GM19035 (cell line): ENCODE results near the gene ATP23.

ENCODE experiments used
- ATAC-seq: cut with Tn5 transposase; IDR thresholded peaks from one replicate; pipeline ENCODE4 v1.9.1; 2021; ENCODE audit not compliant: unreplicated experiment

ATP23 gene

GRCh38 chr12:57941165-57941894 is at the start of gene ATP23:
Gene ATP23 (plus strand): TSS chr12:57941567. CDS start chr12:57941702, 135 bp downstream.
- ATAC-seq, result peak; percentile 85

- ATAC-seq, result no peak
Observed at GRCh38 chr12:57892232-57892972, 49.0 kb upstream of the ATP23 start.

- no peak for ATAC-seq
Observed at GRCh38 chr12:57893431-57894353, 47.7 kb upstream of the ATP23 start.

GRCh38 chr12:57894399-57895292 is 46.7 kb upstream of the ATP23 start:
- ATAC-seq, result no peak

- ATAC-seq, result no peak
Observed at GRCh38 chr12:57895389-57896114, 45.8 kb upstream of the ATP23 start.

- ATAC-seq, result no peak
Observed at GRCh38 chr12:57896115-57896433, 45.3 kb upstream of the ATP23 start.

GRCh38 chr12:57896434-57897201 is 44.7 kb upstream of the ATP23 start:
- ATAC-seq, result no peak

GRCh38 chr12:57897286-57897974 is 43.9 kb upstream of the ATP23 start:
- no peak for ATAC-seq

GRCh38 chr12:57898308-57898970 is 42.9 kb upstream of the ATP23 start:
- ATAC-seq, result no peak

GRCh38 chr12:57899010-57899662 is 42.2 kb upstream of the ATP23 start:
- peak; percentile 87 for ATAC-seq

GRCh38 chr12:57902478-57902969 is 38.8 kb upstream of the ATP23 start:
- ATAC-seq, result no peak

GRCh38 chr12:57904426-57904825 is 36.9 kb upstream of the ATP23 start:
- no peak for ATAC-seq

GRCh38 chr12:57904848-57905811 is 36.2 kb upstream of the ATP23 start:
- peak; percentile 94 for ATAC-seq

GRCh38 chr12:57905812-57906475 is 35.4 kb upstream of the ATP23 start:
- no peak for ATAC-seq

GRCh38 chr12:57906821-57907220 is 34.5 kb upstream of the ATP23 start:
- no peak for ATAC-seq

- ATAC-seq, result no peak
Observed at GRCh38 chr12:57907281-57907680, 34.1 kb upstream of the ATP23 start.
